Adipocyte (in vitro differentiated cells): ENCODE results near the gene GPR37.

Experiments
- DNase-seq: peaks from one replicate; pipeline ENCODE4 v3.0.0-alpha.2; 2015; ENCODE audit warnings: low read depth
- H3K27me3 ChIP-seq: replicated peaks from 2 replicates; pipeline ENCODE4 v1.7.0; 2013; ENCODE audit warnings: mild to moderate bottlenecking, low read length, moderate library complexity; ENCODE audit not compliant: control insufficient read depth, insufficient read depth
- H3K36me3 ChIP-seq: 2 replicates; pipeline ENCODE4 v1.7.0; 2013; ENCODE audit warnings: low read length, mild to moderate bottlenecking, moderate library complexity; ENCODE audit not compliant: control insufficient read depth, insufficient read depth, severe bottlenecking
- H3K4me1 ChIP-seq: 2 replicates; pipeline ENCODE4 v1.7.0; 2013; ENCODE audit warnings: mild to moderate bottlenecking, low read length, moderate library complexity; ENCODE audit not compliant: control insufficient read depth, insufficient read depth
- H3K4me3 ChIP-seq: 2 replicates; pipeline ENCODE4 v1.7.0; 2013; ENCODE audit warnings: mild to moderate bottlenecking, low read length, moderate library complexity
- H3K9ac ChIP-seq: 2 replicates; pipeline ENCODE4 v1.7.0; 2013; ENCODE audit warnings: mild to moderate bottlenecking, low read length, moderate library complexity
- H3K9me3 ChIP-seq: 2 replicates; pipeline ENCODE4 v1.7.0; 2013; ENCODE audit warnings: mild to moderate bottlenecking, low read length, moderate library complexity; ENCODE audit not compliant: control insufficient read depth

The GPR37 gene

GRCh38 chr7:124792696-124793095, 27.1 kb upstream of the GPR37 start:
- peaks cover 10% of the 10 kb centered on the region for H3K27me3 ChIP-seq
- DNase-seq: no peak
- no peak overlapping the region for H3K9ac ChIP-seq
- H3K4me3 ChIP-seq: no peak overlapping the region
- no peaks in the 10 kb centered on the region for H3K9me3 ChIP-seq
- no peaks in the 10 kb centered on the region for H3K36me3 ChIP-seq
- no peaks in the 10 kb centered on the region for H3K4me1 ChIP-seq

- no peaks in the 10 kb centered on the region for H3K36me3 ChIP-seq
- H3K9me3 ChIP-seq: no peaks in the 10 kb centered on the region
- H3K9ac ChIP-seq: no peak overlapping the region
- H3K27me3 ChIP-seq: peaks cover 10% of the 10 kb centered on the region
- no peak overlapping the region for H3K4me3 ChIP-seq
- DNase-seq: no peak
- H3K4me1 ChIP-seq: no peaks in the 10 kb centered on the region
Observed at GRCh38 chr7:124792002-124792401, 26.4 kb upstream of the GPR37 start.

DNA sequence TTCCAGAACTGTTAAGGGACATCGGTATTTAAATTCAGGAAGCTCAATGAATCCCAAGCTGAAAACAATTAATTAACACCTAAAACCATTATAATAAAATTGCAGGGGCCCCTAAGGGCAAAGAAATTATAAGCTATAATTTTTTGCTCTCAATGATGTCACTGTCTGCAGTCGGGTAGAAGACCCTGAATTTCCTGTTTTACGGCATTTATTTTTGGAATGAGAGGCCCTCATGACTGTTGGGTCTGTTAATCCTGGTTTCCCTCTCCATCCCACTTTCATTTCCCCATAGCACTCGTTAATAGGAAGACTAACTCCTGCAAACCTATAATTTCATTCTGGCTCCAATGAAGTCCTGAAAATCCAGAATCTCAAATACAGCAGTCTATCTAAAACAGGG, 25.8 kb upstream of the GPR37 start:
- Histone ChIP-seq H3K9ac (no peak overlapping the region), H3K4me3 (no peak overlapping the region), H3K36me3 (no peaks in the 10 kb centered on the region), H3K4me1 (no peaks in the 10 kb centered on the region), H3K27me3 (peaks cover 10% of the 10 kb centered on the region), H3K9me3 (no peaks in the 10 kb centered on the region)
- no peak for DNase-seq

DNA sequence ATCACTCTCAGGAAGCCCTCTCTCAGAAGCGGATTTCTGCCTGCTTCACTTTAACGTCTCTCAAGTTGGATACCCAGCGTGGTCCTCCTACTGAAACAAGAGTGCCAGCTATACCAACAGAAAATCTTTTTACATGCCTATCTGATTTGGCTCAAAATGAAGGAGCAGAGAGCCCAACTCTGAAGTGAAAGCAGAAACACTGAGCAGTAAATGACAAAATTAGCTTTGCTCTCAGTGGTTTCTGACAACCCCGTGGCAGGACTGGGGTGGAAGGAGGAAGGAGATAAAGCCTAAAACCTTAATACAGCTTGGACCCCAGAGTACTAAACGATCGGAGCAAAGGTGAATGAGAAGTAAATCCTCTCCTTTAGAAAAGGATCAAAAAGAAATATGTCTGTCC, 25.1 kb upstream of the GPR37 start:
- Histone ChIP-seq H3K4me3 (peak overlapping the region; percentile 65), H3K9ac (peak overlapping the region; percentile 27), H3K4me1 (no peaks in the 10 kb centered on the region), H3K27me3 (peaks cover 10% of the 10 kb centered on the region), H3K36me3 (no peaks in the 10 kb centered on the region), H3K9me3 (no peaks in the 10 kb centered on the region)
- no peak for DNase-seq

GRCh38 chr7:124785994-124786393, 20.4 kb upstream of the GPR37 start:
- no peak overlapping the region for H3K4me3 ChIP-seq
- H3K36me3 ChIP-seq: no peaks in the 10 kb centered on the region
- no peaks in the 10 kb centered on the region for H3K4me1 ChIP-seq
- no peak overlapping the region for H3K9ac ChIP-seq
- H3K27me3 ChIP-seq: peaks cover 10% of the 10 kb centered on the region
- no peaks in the 10 kb centered on the region for H3K9me3 ChIP-seq
- DNase-seq: no peak

DNA sequence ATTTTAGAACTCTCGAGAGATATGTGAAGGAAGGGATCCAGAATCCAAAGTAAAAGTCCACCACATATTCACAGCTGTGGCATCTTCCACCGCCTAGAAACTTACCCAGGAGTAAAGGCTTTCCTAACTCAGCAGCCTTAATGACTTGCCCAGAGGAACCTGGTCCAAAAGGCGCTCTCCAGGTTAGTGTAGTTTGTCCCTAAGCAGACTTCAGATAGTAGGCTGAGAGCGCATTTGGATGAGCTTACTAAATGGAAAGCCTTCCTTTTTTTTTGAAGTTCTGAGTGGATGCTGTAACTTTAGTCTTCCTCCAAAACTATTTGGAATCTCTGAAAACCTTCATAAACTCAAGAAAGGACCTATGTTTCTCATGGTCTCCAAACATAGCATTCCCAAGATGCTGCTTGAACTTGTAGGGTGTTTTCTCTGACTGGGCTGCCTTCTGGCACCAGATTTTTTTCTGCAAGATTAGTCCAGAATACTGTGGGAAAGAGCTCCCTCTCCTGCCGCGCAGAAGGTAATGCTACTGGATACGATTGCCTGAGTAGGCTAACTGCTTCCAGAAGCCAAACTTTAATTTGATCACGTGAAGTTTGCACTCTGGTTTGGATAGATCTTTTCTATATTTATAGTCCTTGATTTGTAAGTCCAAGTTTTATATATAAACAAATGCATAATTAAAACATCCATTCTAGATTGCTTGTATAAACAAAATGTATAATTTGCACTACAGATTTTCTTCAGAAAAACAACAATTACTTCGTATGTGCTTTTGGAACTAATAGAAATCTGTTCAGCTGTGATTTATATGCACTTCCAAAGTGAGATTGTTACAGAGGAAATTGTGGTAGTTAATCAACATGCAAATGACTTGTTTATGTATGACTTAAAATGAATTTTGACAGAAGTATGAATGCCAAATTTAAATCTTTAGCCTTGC, 19.6 kb upstream of the GPR37 start:
- Histone ChIP-seq H3K36me3 (no peaks in the 10 kb centered on the region), H3K4me3 (no peak overlapping the region), H3K27me3 (peaks cover 3% of the 10 kb centered on the region), H3K4me1 (no peaks in the 10 kb centered on the region), H3K9ac (no peak overlapping the region), H3K9me3 (no peaks in the 10 kb centered on the region)
- peak; percentile 80 for DNase-seq

DNA sequence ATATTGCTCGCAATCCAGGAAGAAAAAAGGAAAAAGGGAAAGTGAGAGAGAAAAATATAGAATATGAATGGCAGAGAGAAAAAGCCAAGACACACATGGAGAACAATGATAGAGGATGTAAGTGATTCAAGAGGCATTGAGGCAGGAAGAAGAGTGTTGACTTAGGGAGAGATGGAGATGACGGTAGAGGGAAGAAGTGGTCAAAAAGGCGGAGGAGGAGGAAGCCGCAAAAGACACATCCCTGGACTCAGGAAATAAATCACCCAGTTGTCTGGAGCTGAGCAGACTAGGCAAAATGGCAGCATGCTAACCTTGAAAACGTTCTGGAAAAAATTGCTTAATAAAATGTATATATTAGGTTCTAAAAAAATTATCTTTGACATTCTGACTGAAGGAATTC, 17.7 kb upstream of the GPR37 start:
- H3K27me3 ChIP-seq: no peaks in the 10 kb centered on the region
- DNase-seq: no peak
- H3K4me1 ChIP-seq: no peaks in the 10 kb centered on the region
- no peaks in the 10 kb centered on the region for H3K36me3 ChIP-seq
- H3K9ac ChIP-seq: no peak overlapping the region
- H3K9me3 ChIP-seq: no peaks in the 10 kb centered on the region
- no peak overlapping the region for H3K4me3 ChIP-seq

GRCh38 chr7:124781907-124782734, 16.5 kb upstream of the GPR37 start:
- Histone ChIP-seq H3K9ac (no peak overlapping the region), H3K4me3 (no peak overlapping the region), H3K27me3 (no peaks in the 10 kb centered on the region), H3K9me3 (no peaks in the 10 kb centered on the region), H3K36me3 (no peaks in the 10 kb centered on the region), H3K4me1 (no peaks in the 10 kb centered on the region)
- no peak for DNase-seq

DNA sequence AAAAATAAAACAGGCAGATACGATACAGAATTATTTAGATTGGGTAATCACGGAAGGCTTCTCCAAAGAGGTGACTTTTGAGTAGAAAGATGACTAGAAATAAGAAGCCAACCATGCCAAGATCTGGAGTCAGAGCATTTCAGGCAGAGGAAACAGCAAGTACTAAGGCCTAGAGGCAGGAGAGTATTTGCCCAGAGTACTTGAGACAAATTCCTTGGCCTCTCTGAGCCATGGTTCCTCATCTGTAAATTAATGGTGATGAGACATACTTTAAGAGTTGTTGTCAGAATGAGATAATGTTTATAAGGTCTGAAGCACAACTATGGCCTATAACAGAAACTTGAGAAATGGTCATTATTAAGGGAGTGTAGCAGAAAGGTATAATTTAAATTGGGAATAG, 15.8 kb upstream of the GPR37 start:
- Histone ChIP-seq H3K9me3 (no peaks in the 10 kb centered on the region), H3K4me1 (no peaks in the 10 kb centered on the region), H3K4me3 (no peak overlapping the region), H3K27me3 (no peaks in the 10 kb centered on the region), H3K9ac (no peak overlapping the region), H3K36me3 (no peaks in the 10 kb centered on the region)
- no peak for DNase-seq

DNA sequence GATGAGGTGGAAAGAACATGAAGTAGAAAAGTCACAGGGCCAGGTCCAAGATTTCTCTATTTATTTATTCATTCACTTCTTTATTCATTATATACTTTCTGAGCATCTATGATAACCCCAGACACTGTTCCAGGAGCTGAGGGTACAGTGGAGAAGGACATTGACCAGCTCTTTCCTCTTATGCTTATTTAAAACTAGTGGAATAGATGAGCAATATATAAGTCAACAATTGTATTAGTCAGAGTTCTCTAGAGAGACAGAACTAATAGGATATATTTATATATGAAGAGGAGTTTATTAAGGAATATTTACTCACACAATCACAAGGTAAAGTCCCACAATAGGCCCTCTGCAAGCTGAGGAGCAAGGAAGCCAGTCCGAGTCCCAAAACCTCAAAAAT, 15.0 kb upstream of the GPR37 start:
- Histone ChIP-seq H3K36me3 (no peaks in the 10 kb centered on the region), H3K4me1 (no peaks in the 10 kb centered on the region), H3K9me3 (no peaks in the 10 kb centered on the region), H3K4me3 (no peak overlapping the region), H3K27me3 (no peaks in the 10 kb centered on the region), H3K9ac (no peak overlapping the region)
- no peak for DNase-seq

GRCh38 chr7:124780056-124780455, 14.5 kb upstream of the GPR37 start:
- Histone ChIP-seq H3K36me3 (no peaks in the 10 kb centered on the region), H3K9ac (no peak overlapping the region), H3K4me1 (no peaks in the 10 kb centered on the region), H3K27me3 (no peaks in the 10 kb centered on the region), H3K9me3 (no peaks in the 10 kb centered on the region), H3K4me3 (no peak overlapping the region)
- DNase-seq: no peak
